ENCODE data around the gene PARVG. TPM values are rescaled to one million over a fixed set of nuclear protein-coding genes. Genes with fewer than 3 reads are reported as not detected.
"Not testable (repeated sequence)": the region's sequence is repeated elsewhere in the genome, so short reads cannot be mapped to it uniquely, and the experiment has no call there.

PARVG gene
- polyA plus RNA-seq, 4 donors, result 1.7 to 3.0 (median 2.2) TPM

GRCh38 chr22:44231233-44231632, 50.5 kb downstream of the PARVG start:
- no peak for DNase-seq (ENCODE audit: low read depth in 4 of 4, low spot score in 3 of 4)

DNA sequence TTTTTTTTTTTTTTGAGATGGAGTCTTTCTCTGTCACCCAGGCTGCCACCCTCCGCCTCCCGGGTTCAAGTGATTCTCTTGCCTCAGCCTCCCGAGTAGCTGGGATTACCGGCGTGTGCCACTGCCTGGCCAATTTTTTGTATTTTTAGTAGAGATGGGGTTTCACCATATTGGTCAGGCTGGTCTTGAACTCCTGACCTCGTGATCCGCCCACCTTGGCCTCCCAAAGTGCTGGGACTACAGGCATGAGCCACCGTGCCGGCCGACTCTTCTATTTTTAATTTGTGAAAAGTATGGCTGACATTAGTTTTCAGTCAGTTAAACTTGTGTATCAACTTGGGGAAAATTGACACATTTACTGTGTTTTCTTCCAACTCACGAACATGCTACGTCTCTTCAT, 53.6 kb downstream of the PARVG start:
- not testable (repeated sequence) for DNase-seq (ENCODE audit: low read depth in 4 of 4, low spot score in 3 of 4)

DNA sequence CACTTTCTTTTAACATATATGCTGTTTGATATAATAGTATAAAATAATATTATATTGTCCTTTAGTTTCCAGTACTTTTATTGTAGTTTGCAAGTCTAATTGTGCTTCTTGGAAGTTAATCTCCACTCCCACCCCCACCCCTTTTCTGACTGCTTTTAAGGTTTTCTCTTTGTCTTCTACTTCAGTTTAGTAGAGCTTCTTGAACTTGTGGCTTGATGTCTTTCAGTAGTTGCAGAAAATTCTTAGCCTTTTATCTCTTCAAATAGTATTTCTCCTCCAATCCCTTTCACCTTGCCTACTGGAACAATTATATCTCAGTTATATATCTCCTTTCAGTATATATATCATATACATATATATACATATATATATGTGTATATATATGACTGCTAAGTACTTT, 56.6 kb downstream of the PARVG start:
- DNase-seq (ENCODE audit: low read depth in 4 of 4, low spot score in 3 of 4), result no peak

- not testable (repeated sequence) for DNase-seq (ENCODE audit: low read depth in 4 of 4, low spot score in 3 of 4)
Measured at GRCh38 chr22:44241121-44241520, 60.4 kb downstream of the PARVG start.

GRCh38 chr22:44242946-44243724, 62.4 kb downstream of the PARVG start:
- DNase-seq (ENCODE audit: low read depth in 4 of 4, low spot score in 3 of 4), result no peak

GRCh38 chr22:44243761-44244160, 63.0 kb downstream of the PARVG start:
- no peak for DNase-seq (ENCODE audit: low read depth in 4 of 4, low spot score in 3 of 4)

GRCh38 chr22:44244265-44244822, 63.6 kb downstream of the PARVG start:
- no peak for DNase-seq (ENCODE audit: low read depth in 4 of 4, low spot score in 3 of 4)

DNA sequence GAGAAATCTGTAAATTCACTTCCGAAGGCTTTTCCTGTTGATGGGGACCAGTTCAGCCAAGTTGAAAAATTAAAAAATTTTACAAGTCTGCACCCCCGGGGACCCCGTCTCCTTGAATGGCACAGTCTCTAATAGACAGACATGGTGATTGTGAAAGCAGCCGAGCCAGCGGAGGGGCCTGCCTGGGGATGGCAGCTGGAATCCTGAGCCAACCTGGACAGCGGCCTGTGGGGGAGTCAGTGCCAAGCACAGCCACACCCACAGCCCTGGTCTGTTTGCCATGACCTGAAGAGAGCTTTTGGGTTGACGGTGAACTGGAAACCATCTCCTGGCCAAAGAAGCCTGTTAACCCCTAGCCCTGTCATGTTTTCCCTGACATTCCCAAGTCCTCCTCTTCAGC, 64.7 kb downstream of the PARVG start:
- no peak for DNase-seq (ENCODE audit: low read depth in 4 of 4, low spot score in 3 of 4)

- no peak for DNase-seq (ENCODE audit: low read depth in 4 of 4, low spot score in 3 of 4)
Measured at GRCh38 chr22:44245867-44246266, 65.1 kb downstream of the PARVG start.

- no peak for DNase-seq (ENCODE audit: low read depth in 4 of 4, low spot score in 3 of 4)
Measured at GRCh38 chr22:44246615-44247326, 66.0 kb downstream of the PARVG start.

DNA sequence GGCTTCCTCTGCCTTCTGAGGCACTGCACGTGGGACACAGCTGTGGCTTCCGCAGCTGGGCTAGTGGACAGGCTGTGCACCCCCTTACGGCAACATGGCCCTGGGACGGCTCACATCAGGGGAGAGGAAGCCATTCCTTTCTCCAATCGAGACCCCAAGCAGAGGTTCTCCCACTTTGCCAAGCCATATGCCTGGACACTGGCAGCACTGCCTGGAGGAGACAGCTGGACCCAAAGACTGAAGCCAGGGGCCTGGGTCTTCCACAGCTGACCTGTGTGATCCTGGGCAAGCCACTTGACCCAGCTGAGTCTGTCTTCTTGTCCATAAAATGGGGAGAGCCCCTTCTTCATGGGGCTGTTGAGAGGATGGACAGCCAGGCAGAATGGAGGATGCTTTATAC, 66.6 kb downstream of the PARVG start:
- DNase-seq (ENCODE audit: low read depth in 4 of 4, low spot score in 3 of 4), result no peak

GRCh38 chr22:44247923-44248892, 67.5 kb downstream of the PARVG start:
- DNase-seq (ENCODE audit: low read depth in 4 of 4, low spot score in 3 of 4), result no peak

GRCh38 chr22:44248926-44249325, 68.2 kb downstream of the PARVG start:
- DNase-seq (ENCODE audit: low read depth in 4 of 4, low spot score in 3 of 4), result no peak

DNA sequence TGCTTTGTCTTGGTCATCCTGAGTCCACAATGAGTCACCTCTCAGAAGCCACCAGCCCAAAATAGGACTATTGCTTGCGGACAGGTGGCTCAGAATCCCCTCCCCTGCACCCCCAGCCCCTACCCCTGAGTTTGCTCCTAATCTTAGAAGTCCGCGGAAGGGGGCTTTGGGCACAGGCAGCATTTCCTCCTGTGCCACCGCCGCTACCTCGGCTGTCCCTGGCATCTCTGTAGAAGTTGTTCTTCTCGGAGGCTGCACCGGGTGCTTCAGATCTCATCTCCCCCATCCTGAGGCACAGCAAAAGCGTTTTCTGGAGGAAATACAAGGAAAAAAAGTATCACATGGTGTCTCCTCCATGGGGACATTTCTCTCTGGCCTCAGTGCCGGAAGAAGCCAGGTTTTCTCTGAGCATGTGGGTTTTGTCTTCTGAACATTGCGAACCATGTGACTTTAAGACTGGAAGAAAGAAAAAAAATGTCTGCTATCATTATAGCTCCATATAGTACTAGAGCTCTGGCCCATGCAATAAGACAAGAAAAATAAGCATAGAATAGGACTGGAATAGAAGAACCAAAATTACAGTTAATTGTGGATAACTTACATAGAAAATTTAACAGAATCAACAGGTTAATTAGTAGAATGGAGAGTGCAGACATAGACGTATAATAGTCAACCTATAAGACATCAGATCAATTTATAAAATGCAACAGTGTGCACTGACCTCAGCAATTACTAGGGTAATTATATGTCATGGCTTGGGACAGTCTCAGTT, 68.8 kb downstream of the PARVG start:
- no peak for DNase-seq (ENCODE audit: low read depth in 4 of 4, low spot score in 3 of 4)

DNA sequence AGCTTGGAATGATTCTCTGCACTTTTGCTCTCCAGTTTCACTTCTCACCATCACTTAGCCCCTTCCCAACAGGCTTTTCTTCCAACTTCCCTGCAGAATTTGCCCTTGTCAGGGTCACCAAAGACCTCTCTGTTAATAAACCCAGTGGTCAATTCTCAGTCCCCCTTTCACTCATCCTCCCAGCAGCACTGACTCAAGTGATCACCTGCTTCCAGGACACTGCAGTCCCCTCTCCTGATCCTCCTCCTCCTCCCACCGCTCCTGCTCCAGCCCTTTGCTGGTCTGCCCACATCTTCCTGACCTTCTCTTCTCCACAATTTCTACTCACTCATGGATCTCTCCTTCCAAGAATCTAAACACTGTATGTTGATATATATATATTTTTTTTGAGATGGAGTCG, 74.1 kb downstream of the PARVG start:
- no peak for DNase-seq (ENCODE audit: low read depth in 4 of 4, low spot score in 3 of 4)

GRCh38 chr22:44256085-44256484, 75.4 kb downstream of the PARVG start:
- DNase-seq (ENCODE audit: low read depth in 4 of 4, low spot score in 3 of 4), result no peak

GRCh38 chr22:44256556-44257485, 76.1 kb downstream of the PARVG start:
- DNase-seq (ENCODE audit: low read depth in 4 of 4, low spot score in 3 of 4), result no peak
